GM18909 (cell line): ENCODE results near the gene S100A12.
A peak's percentile ranks its signal among the peaks of the same experiment; 100 is the strongest.
"Not testable (repeated sequence)": the region's sequence is repeated elsewhere in the genome, so short reads cannot be mapped to it uniquely, and the experiment has no call there.

Source experiments
- ATAC-seq: cut with Tn5 transposase; IDR thresholded peaks from one replicate; pipeline ENCODE4 v1.9.1; 2021; ENCODE audit warnings: mild to moderate bottlenecking; ENCODE audit not compliant: unreplicated experiment, poor library complexity

The S100A12 gene

GRCh38 chr1:153354515-153355193, 20.8 kb downstream of the S100A12 start:
- ATAC-seq, result no peak

GRCh38 chr1:153353226-153353947, 22.0 kb downstream of the S100A12 start:
- no peak for ATAC-seq

- peak; percentile 53 for ATAC-seq
Observed at GRCh38 chr1:153352523-153352922, 22.9 kb downstream of the S100A12 start.

GRCh38 chr1:153350321-153350957, 25.0 kb downstream of the S100A12 start:
- ATAC-seq, result no peak

GRCh38 chr1:153349363-153350320, 25.8 kb downstream of the S100A12 start:
- no peak for ATAC-seq

- ATAC-seq, result no peak
Observed at GRCh38 chr1:153348511-153349362, 26.7 kb downstream of the S100A12 start, which contains the start of gene PGLYRP4. TSS of gene PGLYRP4 (minus strand) at chr1:153348841. CDS start at chr1:153347932, 909 bp downstream.

- no peak for ATAC-seq
Observed at GRCh38 chr1:153347856-153348255, 27.6 kb downstream of the S100A12 start.

- ATAC-seq, result not testable (repeated sequence)
Observed at GRCh38 chr1:153347049-153347448, 28.4 kb downstream of the S100A12 start.

GRCh38 chr1:153346077-153346723, 29.2 kb downstream of the S100A12 start:
- no peak for ATAC-seq

GRCh38 chr1:153345187-153346076, 30.0 kb downstream of the S100A12 start:
- ATAC-seq, result no peak

GRCh38 chr1:153344718-153345025, 30.7 kb downstream of the S100A12 start:
- ATAC-seq, result no peak

GRCh38 chr1:153343811-153344717, 31.4 kb downstream of the S100A12 start:
- no peak for ATAC-seq

- ATAC-seq, result no peak
Observed at GRCh38 chr1:153343040-153343681, 32.3 kb downstream of the S100A12 start.

- ATAC-seq, result no peak
Observed at GRCh38 chr1:153342178-153342577, 33.2 kb downstream of the S100A12 start.

- no peak for ATAC-seq
Observed at GRCh38 chr1:153341431-153341934, 33.9 kb downstream of the S100A12 start.

GRCh38 chr1:153340356-153340755, 35.1 kb downstream of the S100A12 start:
- no peak for ATAC-seq
